ENCODE results near the gene LEF1. TPM values are rescaled to one million over a fixed set of nuclear protein-coding genes. Genes with fewer than 3 reads are reported as not detected.
A peak's percentile ranks its signal among the peaks of the same experiment; 100 is the strongest.

Gene LEF1
- total and polyA plus RNA-seq, 2 donors (not counting 1 experiment from before 2014, with no cell fraction given), result 1.8 to 2.6 TPM

- no peak overlapping the region for H2AFZ ChIP-seq (ENCODE audit: low read length)
- H3K4me2 ChIP-seq (ENCODE audit: extremely low read depth, insufficient read depth, low read length), result no peak overlapping the region
- no peaks in the 10 kb centered on the region for H3K79me2 ChIP-seq (ENCODE audit: control insufficient read depth, insufficient read depth, low read length)
- H3K9me3 ChIP-seq (ENCODE audit: control insufficient read depth, insufficient read depth, low read depth, low read length), result no peaks in the 10 kb centered on the region
- no peak for TF ChIP-seq CTCF (conservative IDR thresholded peaks at IDR 0.05 in 1 of 2, IDR thresholded peaks at IDR 0.05 in 1 of 2; ENCODE audit: low read depth in 1 of 2, low read length in 2 of 2)
- H3K36me3 ChIP-seq (ENCODE audit: control insufficient read depth, insufficient read depth, low read length), result no peaks in the 10 kb centered on the region
- no peaks in the 10 kb centered on the region for H3K4me1 ChIP-seq (ENCODE audit: control insufficient read depth, extremely low read depth, insufficient read depth, low read length)
- no peaks in the 10 kb centered on the region for H4K20me1 ChIP-seq (ENCODE audit: control insufficient read depth, extremely low read depth, insufficient read depth, low read length)
- H3K4me3 ChIP-seq (replicated peaks in 1 of 4; ENCODE audit: control extremely low read depth in 1 of 4, insufficient read depth in 1 of 4, low read depth in 3 of 4, low read length in 4 of 4), result no peak overlapping the region
- H3K9ac ChIP-seq (ENCODE audit: insufficient read depth, low read length), result no peak overlapping the region
- no peak for DNase-seq (ENCODE audit: low read depth in 2 of 2)
- H3K27ac ChIP-seq (ENCODE audit: insufficient read depth, low read length), result no peak overlapping the region
- H3K27me3 ChIP-seq (ENCODE audit: control insufficient read depth, insufficient read depth, low read length), result no peaks in the 10 kb centered on the region
These were observed 40.8 kb upstream of the LEF1 start for GRCh38 chr4:108209489-108209888.

- TF ChIP-seq EZH2 (IDR thresholded peaks at IDR 0.05; ENCODE audit: low read length, missing control alignments), result no peak
- no peak for TF ChIP-seq CTCF (conservative IDR thresholded peaks at IDR 0.05 in 1 of 2, IDR thresholded peaks at IDR 0.05 in 1 of 2; ENCODE audit: low read depth in 1 of 2, low read length in 2 of 2)
- Histone ChIP-seq H3K79me2 (ENCODE audit: control insufficient read depth, insufficient read depth, low read length) (no peaks in the 10 kb centered on the region), H3K9ac (ENCODE audit: insufficient read depth, low read length) (no peak overlapping the region)
These were observed 37.1 kb upstream of the LEF1 start for GRCh38 chr4:108205859-108206258.

GRCh38 chr4:108204518-108204917, 35.8 kb upstream of the LEF1 start:
- H3K79me2 ChIP-seq (ENCODE audit: control insufficient read depth, insufficient read depth, low read length), result no peaks in the 10 kb centered on the region
- H4K20me1 ChIP-seq (ENCODE audit: control insufficient read depth, extremely low read depth, insufficient read depth, low read length), result no peaks in the 10 kb centered on the region
- peak in 1 of 2 donors; percentile 24 for DNase-seq (ENCODE audit: low read depth in 2 of 2)
- no peak overlapping the region for H2AFZ ChIP-seq (ENCODE audit: low read length)
- no peaks in the 10 kb centered on the region for H3K36me3 ChIP-seq (ENCODE audit: control insufficient read depth, insufficient read depth, low read length)
- no peaks in the 10 kb centered on the region for H3K9me3 ChIP-seq (ENCODE audit: control insufficient read depth, insufficient read depth, low read depth, low read length)
- H3K4me1 ChIP-seq (ENCODE audit: control insufficient read depth, extremely low read depth, insufficient read depth, low read length), result no peaks in the 10 kb centered on the region
- no peaks in the 10 kb centered on the region for H3K27me3 ChIP-seq (ENCODE audit: control insufficient read depth, insufficient read depth, low read length)
- no peak overlapping the region for H3K27ac ChIP-seq (ENCODE audit: insufficient read depth, low read length)
- H3K9ac ChIP-seq (ENCODE audit: insufficient read depth, low read length), result no peak overlapping the region
- TF ChIP-seq EZH2 (IDR thresholded peaks at IDR 0.05; ENCODE audit: low read length, missing control alignments), result no peak
- TF ChIP-seq CTCF (conservative IDR thresholded peaks at IDR 0.05 in 1 of 2, IDR thresholded peaks at IDR 0.05 in 1 of 2; ENCODE audit: low read depth in 1 of 2, low read length in 2 of 2), result no peak
- H3K4me3 ChIP-seq (replicated peaks in 1 of 4; ENCODE audit: control extremely low read depth in 1 of 4, insufficient read depth in 1 of 4, low read depth in 3 of 4, low read length in 4 of 4), result no peak overlapping the region
- no peak overlapping the region for H3K4me2 ChIP-seq (ENCODE audit: extremely low read depth, insufficient read depth, low read length)

More at GRCh38 chr4:108205859-108206258, 37.1 kb upstream of the LEF1 start:
- no peak overlapping the region for H3K4me2 ChIP-seq (ENCODE audit: extremely low read depth, insufficient read depth, low read length)
- H2AFZ ChIP-seq (ENCODE audit: low read length), result no peak overlapping the region
- H3K9me3 ChIP-seq (ENCODE audit: control insufficient read depth, insufficient read depth, low read depth, low read length), result no peaks in the 10 kb centered on the region
- no peak overlapping the region for H3K4me3 ChIP-seq (replicated peaks in 1 of 4; ENCODE audit: control extremely low read depth in 1 of 4, insufficient read depth in 1 of 4, low read depth in 3 of 4, low read length in 4 of 4)
- no peaks in the 10 kb centered on the region for H3K4me1 ChIP-seq (ENCODE audit: control insufficient read depth, extremely low read depth, insufficient read depth, low read length)
- H3K27me3 ChIP-seq (ENCODE audit: control insufficient read depth, insufficient read depth, low read length), result no peaks in the 10 kb centered on the region
- no peak for DNase-seq (ENCODE audit: low read depth in 2 of 2)
- H3K36me3 ChIP-seq (ENCODE audit: control insufficient read depth, insufficient read depth, low read length), result no peaks in the 10 kb centered on the region
- H4K20me1 ChIP-seq (ENCODE audit: control insufficient read depth, extremely low read depth, insufficient read depth, low read length), result no peaks in the 10 kb centered on the region
- no peak overlapping the region for H3K27ac ChIP-seq (ENCODE audit: insufficient read depth, low read length)
